H1 (cell line): ENCODE results near the gene OAT. TPM values are rescaled to one million over a fixed set of nuclear protein-coding genes. Genes with fewer than 3 reads are reported as not detected.

ENCODE experiments used
- CTCF ChIA-PET: fragments of 300-600 bp; sonication (Branson Sonifier 250); formaldehyde crosslinking; loops from one replicate; lab custom pipeline; 2021; ENCODE audit not compliant: partially characterized antibody; lab: Charles Lee
- POLR2A ChIA-PET: fragments of 300-600 bp; sonication (Branson Sonifier 250); formaldehyde crosslinking; loops from one replicate; lab custom pipeline; 2021; ENCODE audit warnings: inconsistent platforms; ENCODE audit not compliant: partially characterized antibody; lab: Charles Lee
- DNase-seq, 2 experiments: peaks; one replicate each; pipeline versions ENCODE4 v3.0.0 to v3.0.0-alpha.2; 2010 to 2022; ENCODE audit warnings: low spot score in 2 of 2, low read depth in 1 of 2, mixed read lengths in 1 of 2
- FAIRE-seq: peaks from 2 replicates; lab custom pipeline; 2011; peaks lifted over from hg19 to GRCh38; lab: Jason Lieb, UNC
- H2AFZ ChIP-seq: 2 replicates; pipeline ENCODE4 v1.8.1; 2012; ENCODE audit warnings: low read length, inconsistent platforms
- H2AK5ac ChIP-seq: 2 replicates; pipeline ENCODE4 v1.6.1; 2013; ENCODE audit warnings: low read depth, low read length
- H2BK120ac ChIP-seq: replicated peaks from 2 replicates; pipeline ENCODE3; 2013; ENCODE audit warnings: low read depth, low read length, inconsistent platforms
- H2BK12ac ChIP-seq: 2 replicates; pipeline ENCODE4 v1.6.1; 2013; ENCODE audit warnings: low read depth, low read length
- H2BK15ac ChIP-seq: 2 replicates; pipeline ENCODE4 v1.6.1; 2013; ENCODE audit warnings: low read length
- H2BK20ac ChIP-seq: 2 replicates; pipeline ENCODE4 v1.6.1; 2013; ENCODE audit warnings: low read length
- H2BK5ac ChIP-seq: 2 replicates; pipeline ENCODE4 v1.6.1; 2013; ENCODE audit warnings: low read depth, low read length
- H3K14ac ChIP-seq: 2 replicates; pipeline ENCODE4 v1.6.1; 2013; ENCODE audit warnings: inconsistent platforms; ENCODE audit not compliant: insufficient read length
- H3K18ac ChIP-seq: 2 replicates; pipeline ENCODE4 v1.6.1; 2013; ENCODE audit warnings: low read length; ENCODE audit errors: extremely low read depth
- H3K23ac ChIP-seq: 2 replicates; pipeline ENCODE4 v1.6.1; 2013; ENCODE audit warnings: inconsistent platforms; ENCODE audit not compliant: insufficient read length
- H3K23me2 ChIP-seq: 2 replicates; pipeline ENCODE4 v1.6.1; 2013; ENCODE audit warnings: low read depth, low read length
- H3K27ac ChIP-seq: 2 replicates; pipeline ENCODE4 v1.6.1; 2011; ENCODE audit warnings: low read depth, low read length, inconsistent platforms
- H3K27me3 ChIP-seq, 4 experiments: replicated peaks in 1 of 4; 1 replicate in 1 of 4; 2 replicates in 3 of 4; pipeline versions ENCODE4 v1.6.1 to v1.8.1; 2011 to 2013; ENCODE audit warnings: low read length in 3 of 4, mild to moderate bottlenecking in 3 of 4, inconsistent platforms in 2 of 4, mixed read lengths in 2 of 4, moderate library complexity in 1 of 4; ENCODE audit not compliant: control insufficient read depth in 3 of 4, insufficient read depth in 3 of 4; ENCODE audit errors: extremely low read depth in 1 of 4
- H3K36me3 ChIP-seq, 4 experiments: 2 replicates each; pipeline versions ENCODE4 v1.6.1 to v1.8.1; 2011 to 2013; ENCODE audit warnings: mild to moderate bottlenecking in 4 of 4, low read length in 3 of 4, moderate library complexity in 2 of 4, control low read depth in 1 of 4, inconsistent platforms in 1 of 4; ENCODE audit not compliant: insufficient read depth in 4 of 4, control insufficient read depth in 2 of 4
- H3K4ac ChIP-seq: replicated peaks from 2 replicates; pipeline ENCODE3; 2013; ENCODE audit warnings: low read length, low read depth, mixed read lengths, inconsistent platforms; ENCODE audit not compliant: insufficient read length
- H3K4me1 ChIP-seq, 4 experiments: replicated peaks in 1 of 4; 1 replicate in 1 of 4; 2 replicates in 3 of 4; pipeline versions ENCODE4 v1.6.1 to v1.8.1; 2011 to 2013; ENCODE audit warnings: low read length in 3 of 4, inconsistent platforms in 2 of 4, mixed read lengths in 1 of 4; ENCODE audit not compliant: insufficient read depth in 4 of 4, control insufficient read depth in 3 of 4
- H3K4me2 ChIP-seq, 2 experiments: 2 replicates each; pipeline versions ENCODE4 v1.6.1 to v1.8.1; 2011 to 2013; ENCODE audit warnings: low read depth in 2 of 2, low read length in 2 of 2, control low read depth in 1 of 2, inconsistent platforms in 1 of 2, mild to moderate bottlenecking in 1 of 2; ENCODE audit not compliant: insufficient read depth in 1 of 2
- H3K4me3 ChIP-seq, 4 experiments: fragments of 200-600, 300-600 bp in 1 of 4; sonication (generic), shearing (Covaris generic), sonication (Bioruptor Twin) in 1 of 4; 2 replicates each; pipeline versions ENCODE4 v1.5.1 to v1.8.1; 2011 to 2016; ENCODE audit warnings: low read length in 4 of 4, low read depth in 3 of 4, control low read depth in 2 of 4, inconsistent platforms in 2 of 4, mild to moderate bottlenecking in 2 of 4, mixed read lengths in 1 of 4, moderate library complexity in 1 of 4; ENCODE audit not compliant: insufficient read depth in 2 of 4; ENCODE audit errors: extremely low read depth in 1 of 4
- H3K56ac ChIP-seq: replicated peaks from 2 replicates; pipeline ENCODE3; 2013; ENCODE audit warnings: low read depth, mild to moderate bottlenecking, mixed read lengths, low read length, inconsistent platforms; ENCODE audit not compliant: insufficient read length
- H3K79me1 ChIP-seq: 2 replicates; pipeline ENCODE4 v1.6.1; 2013; ENCODE audit warnings: low read depth, low read length, control low read depth
- H3K79me2 ChIP-seq, 2 experiments: 2 replicates each; pipeline versions ENCODE4 v1.6.1 to v1.8.1; 2012 to 2013; ENCODE audit warnings: low read length in 2 of 2, mild to moderate bottlenecking in 2 of 2, inconsistent platforms in 1 of 2; ENCODE audit not compliant: insufficient read depth in 2 of 2, control insufficient read depth in 1 of 2
- H3K9ac ChIP-seq, 4 experiments: replicated peaks in 1 of 4; 1 replicate in 1 of 4; 2 replicates in 3 of 4; pipeline versions ENCODE4 v1.6.1 to v1.8.1; 2011 to 2013; ENCODE audit warnings: low read depth in 3 of 4, low read length in 3 of 4, control low read depth in 2 of 4, mild to moderate bottlenecking in 2 of 4, moderate library complexity in 2 of 4, inconsistent platforms in 1 of 4; ENCODE audit errors: extremely low read depth in 1 of 4
- H3K9me3 ChIP-seq, 2 experiments: 2 replicates each; pipeline versions ENCODE4 v1.6.1 to v1.8.1; 2012 to 2013; ENCODE audit warnings: mild to moderate bottlenecking in 2 of 2, moderate library complexity in 2 of 2, control low read depth in 1 of 2, inconsistent platforms in 1 of 2, low read depth in 1 of 2, low read length in 1 of 2, mixed read lengths in 1 of 2; ENCODE audit not compliant: insufficient read depth in 2 of 2
- H4K20me1 ChIP-seq, 2 experiments: replicated peaks in 1 of 2; 2 replicates each; pipeline versions ENCODE3 to v1.8.1; 2011 to 2013; ENCODE audit warnings: inconsistent platforms in 2 of 2, low read length in 2 of 2, mild to moderate bottlenecking in 1 of 2; ENCODE audit not compliant: insufficient read depth in 2 of 2, control insufficient read depth in 1 of 2
- H4K5ac ChIP-seq: 2 replicates; pipeline ENCODE4 v1.6.1; 2013; ENCODE audit warnings: low read length, low read depth, mixed read lengths, inconsistent platforms; ENCODE audit not compliant: insufficient read length
- H4K8ac ChIP-seq: 2 replicates; pipeline ENCODE4 v1.8.0; 2013; ENCODE audit warnings: mild to moderate bottlenecking, moderate library complexity, low read length, inconsistent platforms; ENCODE audit not compliant: insufficient read depth; ENCODE audit errors: extremely low read depth
- H4K91ac ChIP-seq: replicated peaks from 2 replicates; pipeline ENCODE3; 2013; ENCODE audit warnings: low read length, mixed read lengths, inconsistent platforms; ENCODE audit not compliant: insufficient read length
- MAFK ChIP-seq: IDR thresholded peaks from 2 replicates; pipeline ENCODE4 v1.6.1; 2012; ENCODE audit warnings: low read depth, mild to moderate bottlenecking, improper control_type of control experiment, low read length
- RAD21 ChIP-seq, 2 experiments: IDR thresholded peaks in 1 of 2; conservative IDR thresholded peaks in 1 of 2; 2 replicates each; pipeline ENCODE4 v1.6.1; 2011; ENCODE audit warnings: low read depth in 2 of 2, low read length in 2 of 2, improper control_type of control experiment in 1 of 2, inconsistent platforms in 1 of 2, mild to moderate bottlenecking in 1 of 2, moderate library complexity in 1 of 2
- WGBS, 2 experiments: shearing (Covaris generic) in 1 of 2; methylation state at CpG; one replicate each; pipeline versions ENCODE4 v1.1.6 to v1.1.7; 2013 to 2015; ENCODE audit warnings: low lambda C conversion rate in 2 of 2, mixed read lengths in 2 of 2, inconsistent platforms in 1 of 2, low coverage in 1 of 2, missing lambda C conversion rate in 1 of 2; ENCODE audit not compliant: insufficient replicate concordance in 2 of 2, insufficient coverage in 1 of 2, insufficient read length in 1 of 2; ENCODE audit errors: extremely low coverage in 1 of 2, missing lambda C conversion rate in 1 of 2; 5-methylcytosine and 5-hydroxymethylcytosine counted together
- polyA plus RNA-seq, 7 experiments: library from polyadenylated mRNA; depleted of rRNA in 3 of 7; stranded (reverse) in 5 of 7; unstranded in 2 of 7; fragments of >200 nt in 5 of 7; fragments of 200-250 nt in 2 of 7; gene quantifications; 1 replicate in 5 of 7; 2 replicates in 1 of 7; 4 replicates in 1 of 7; pipeline versions ENCODE4 v1.2.1 to v1.2.3, GENCODE V29; 2011 to 2013; ENCODE audit warnings: missing spikeins in 2 of 7, mixed read lengths in 2 of 7
- total RNA-seq: library from RNA; stranded (reverse); fragmentation: NEBNext Ultra II Directional; extraction: Animal tissue kit (Norgen Biotek cat#: 25700); gene quantifications from 2 replicates; pipeline ENCODE4 v1.2.1, GENCODE V29; 2021

Gene OAT
- total and polyA plus RNA-seq, 2 of the 8 experiments (the other 6 are each of a cell fraction or from before 2014, with no cell fraction given), result 67.8 to 121 TPM

DNA sequence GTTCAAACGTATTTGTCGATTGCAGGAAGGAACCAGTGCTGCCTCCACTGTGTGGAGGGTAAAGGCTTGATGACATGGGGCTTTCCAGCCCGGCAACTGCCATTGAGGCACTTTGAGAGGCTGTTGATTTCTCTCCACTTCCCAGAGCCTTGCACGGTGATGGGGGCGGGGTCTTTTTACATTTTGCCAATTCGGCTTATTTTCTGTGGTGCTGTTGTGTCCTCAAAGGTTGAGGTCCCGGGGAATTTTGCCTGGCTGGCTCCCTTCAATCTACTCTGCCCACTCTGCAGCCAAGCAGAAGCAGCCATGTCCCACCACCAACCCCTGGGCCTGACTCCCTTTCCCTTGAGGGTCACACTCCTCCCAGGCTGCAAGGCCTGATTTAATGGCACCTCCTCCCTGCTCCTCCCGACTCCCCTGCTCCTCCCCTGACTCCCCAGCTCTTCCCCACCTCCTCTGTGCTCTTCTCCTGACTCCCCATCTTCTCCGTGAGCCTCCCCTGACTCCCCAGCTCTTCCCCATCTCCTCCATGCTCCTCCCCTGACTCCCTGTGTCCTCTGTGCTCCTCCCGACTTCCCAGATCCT is 39.0 kb downstream of the OAT start:
- Histone ChIP-seq H3K18ac (no peak overlapping the region; the same call in 1 of the 2 replicates), H3K14ac (no peak overlapping the region), H3K9me3 (no peaks in the 10 kb centered on the region), H3K56ac (no peak overlapping the region), H3K4me3 (no peak overlapping the region), H3K4me1 (peaks cover under 1 to 6% (median 2%) of the 10 kb centered on the region in 4 experiments; a peak in 5 of 7 replicates), H2BK120ac (no peak overlapping the region), H3K36me3 (no peaks in the 10 kb centered on the region), H3K79me1 (no peaks in the 10 kb centered on the region), H2BK12ac (0 out of 2 replicates have a peak overlapping the region, but pooled peaks have one; percentile 9), H4K91ac (no peak overlapping the region), H2BK20ac (0 out of 2 replicates have a peak overlapping the region, but pooled peaks have one; percentile 18), H2AK5ac (no peak overlapping the region), H3K23me2 (no peaks in the 10 kb centered on the region), H3K23ac (no peak overlapping the region), H3K79me2 (no peaks in the 10 kb centered on the region), H2BK15ac (no peak overlapping the region), H2BK5ac (no peak overlapping the region), H2AFZ (no peak overlapping the region), H3K27me3 (no peaks in the 10 kb centered on the region; a peak in 1 of 7 replicates), H4K20me1 (no peaks in the 10 kb centered on the region), H3K27ac (no peak overlapping the region), H4K5ac (no peak overlapping the region), H3K9ac (no peak overlapping the region), H4K8ac (no peak overlapping the region; the same call in 1 of the 2 replicates), H3K4ac (no peak overlapping the region), H3K4me2 (no peak overlapping the region)
- CTCF ChIA-PET, result interaction anchor here (0.6 to 6.1 kb wide), 6 partner anchors 9 to 383 kb away, joined by 3 to 48 read pairs (median 4); no protein-coding TSS in a partner anchor
- DNase-seq (no peak), FAIRE-seq (no peak)
- TF ChIP-seq RAD21 (IDR thresholded peaks at IDR 0.05 in 1 of 2, conservative IDR thresholded peaks at IDR 0.05 in 1 of 2; ENCODE audit: low read depth in 2 of 2, low read length in 2 of 2) (no peak), MAFK (peak; percentile 29; the same call in 1 of the 2 replicates)
- WGBS, 2 experiments, result 78% methylated on average over 10 of the region's 10 CpGs; no CpG with 5 or more reads in 1 of the 2 experiments
- POLR2A ChIA-PET, result interaction anchor here (1.4 kb wide), 1 partner anchor 39 kb away, joined by 3 read pairs; no protein-coding TSS in a partner anchor
